Measurements from ENCODE around the gene GMCL1.
"Not testable (repeated sequence)": the region's sequence is repeated elsewhere in the genome, so short reads cannot be mapped to it uniquely, and the experiment has no call there.

GMCL1 gene, protein sequence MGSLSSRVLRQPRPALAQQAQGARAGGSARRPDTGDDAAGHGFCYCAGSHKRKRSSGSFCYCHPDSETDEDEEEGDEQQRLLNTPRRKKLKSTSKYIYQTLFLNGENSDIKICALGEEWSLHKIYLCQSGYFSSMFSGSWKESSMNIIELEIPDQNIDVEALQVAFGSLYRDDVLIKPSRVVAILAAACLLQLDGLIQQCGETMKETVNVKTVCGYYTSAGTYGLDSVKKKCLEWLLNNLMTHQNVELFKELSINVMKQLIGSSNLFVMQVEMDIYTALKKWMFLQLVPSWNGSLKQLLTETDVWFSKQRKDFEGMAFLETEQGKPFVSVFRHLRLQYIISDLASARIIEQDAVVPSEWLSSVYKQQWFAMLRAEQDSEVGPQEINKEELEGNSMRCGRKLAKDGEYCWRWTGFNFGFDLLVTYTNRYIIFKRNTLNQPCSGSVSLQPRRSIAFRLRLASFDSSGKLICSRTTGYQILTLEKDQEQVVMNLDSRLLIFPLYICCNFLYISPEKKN

DNA sequence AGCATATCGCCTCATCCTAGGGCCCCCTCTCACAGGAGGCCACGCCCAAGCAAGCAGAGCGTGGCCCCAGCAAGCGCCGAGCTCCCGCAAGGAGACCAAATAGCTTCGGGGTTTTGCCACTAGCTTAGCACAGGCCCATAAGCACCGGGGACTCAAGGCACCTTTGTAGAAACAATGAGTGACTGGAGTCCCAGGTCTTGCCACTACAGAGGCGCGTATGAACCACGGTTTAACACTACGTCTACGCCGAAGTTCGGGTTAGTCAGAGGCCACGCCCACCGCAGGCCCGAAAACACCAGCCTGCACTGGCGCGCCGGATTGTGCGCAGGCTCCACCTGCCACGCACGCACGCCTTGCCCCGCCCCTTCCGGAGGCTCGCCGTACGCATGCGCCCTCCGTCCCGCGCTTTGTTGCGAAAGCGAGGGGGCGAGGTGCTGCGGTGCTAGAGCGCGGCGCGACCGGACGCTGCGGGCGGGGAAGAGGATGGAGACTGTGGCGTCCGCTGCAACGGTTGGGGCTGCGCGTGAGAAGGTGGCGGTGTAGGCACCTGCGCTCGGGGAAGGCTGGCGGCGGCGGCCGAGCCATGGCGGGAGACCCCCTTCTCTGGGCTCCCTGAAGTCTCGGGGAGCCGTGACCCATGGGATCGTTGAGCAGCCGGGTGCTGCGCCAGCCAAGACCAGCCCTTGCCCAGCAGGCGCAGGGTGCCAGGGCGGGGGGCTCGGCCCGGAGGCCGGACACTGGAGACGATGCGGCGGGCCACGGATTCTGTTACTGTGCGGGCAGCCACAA, at the start of gene GMCL1:
Gene GMCL1 (plus strand): TSS at position 405 of the 789 bp plus-strand sequence. CDS start 233 bp downstream, at position 638.
- peak; percentile 95 for DNase-seq

DNA sequence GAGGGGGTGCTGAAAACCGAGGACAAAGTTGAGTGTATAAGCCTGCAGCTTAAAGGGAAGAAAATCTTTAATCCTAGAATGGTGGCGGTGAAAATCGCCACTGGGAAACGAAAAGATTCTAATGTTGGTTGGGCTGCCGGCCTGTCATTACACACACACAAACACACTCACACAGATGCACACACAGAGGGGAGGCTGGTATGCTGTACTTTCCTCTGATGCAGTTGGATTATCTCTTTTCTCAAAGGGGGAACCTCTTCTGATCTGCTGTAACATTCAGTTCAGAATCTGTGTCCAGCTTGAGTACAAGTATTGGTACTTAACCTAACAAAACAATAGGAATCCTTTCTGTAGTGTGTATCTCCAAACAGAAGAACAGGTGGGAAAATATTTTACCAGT, 48.5 kb upstream of the GMCL1 start:
- no peak for DNase-seq

DNA sequence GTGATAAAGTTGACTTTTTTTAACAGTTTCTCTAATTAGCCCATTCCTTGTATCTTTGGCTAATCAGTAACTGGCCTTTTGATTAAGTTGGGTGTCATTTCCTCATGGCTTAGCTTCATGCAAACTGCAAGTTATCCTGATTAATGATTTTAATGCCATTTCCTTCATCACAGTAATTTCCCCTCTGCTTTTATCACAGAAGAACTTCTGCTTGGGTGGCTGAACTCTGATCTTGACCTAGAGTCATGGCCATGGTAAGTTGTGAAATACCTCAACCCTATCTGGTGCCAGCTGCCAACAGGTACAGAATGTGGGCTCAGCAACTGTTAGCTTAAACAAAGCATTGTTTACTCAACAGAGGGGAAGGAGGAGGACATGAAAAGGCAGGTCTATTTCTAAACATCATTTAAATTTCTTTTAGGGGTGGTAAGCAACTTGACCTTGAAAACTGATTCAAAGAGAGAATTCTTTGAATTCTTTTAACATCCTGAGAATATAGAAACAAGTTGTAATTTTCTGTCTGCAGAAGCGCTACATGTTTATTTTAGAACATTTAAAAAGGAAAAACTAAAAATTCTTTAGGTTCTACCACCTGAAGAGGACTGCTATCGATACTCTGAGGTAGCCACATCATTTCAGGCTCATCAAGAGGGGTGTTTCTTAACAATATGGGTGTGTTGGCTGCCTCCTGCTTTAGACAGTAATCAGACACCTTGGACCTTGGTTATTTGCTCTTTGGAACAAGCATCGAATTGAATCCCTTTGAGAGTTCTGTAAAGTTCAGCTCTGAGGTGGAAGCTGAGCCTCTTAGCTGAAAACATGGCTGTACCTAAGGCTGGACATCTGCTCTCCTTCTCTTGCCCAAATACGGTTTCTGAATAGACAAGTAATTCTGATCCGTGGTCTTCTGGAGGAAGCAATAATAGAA, 47.9 kb upstream of the GMCL1 start:
- peak; percentile 44 for DNase-seq

DNA sequence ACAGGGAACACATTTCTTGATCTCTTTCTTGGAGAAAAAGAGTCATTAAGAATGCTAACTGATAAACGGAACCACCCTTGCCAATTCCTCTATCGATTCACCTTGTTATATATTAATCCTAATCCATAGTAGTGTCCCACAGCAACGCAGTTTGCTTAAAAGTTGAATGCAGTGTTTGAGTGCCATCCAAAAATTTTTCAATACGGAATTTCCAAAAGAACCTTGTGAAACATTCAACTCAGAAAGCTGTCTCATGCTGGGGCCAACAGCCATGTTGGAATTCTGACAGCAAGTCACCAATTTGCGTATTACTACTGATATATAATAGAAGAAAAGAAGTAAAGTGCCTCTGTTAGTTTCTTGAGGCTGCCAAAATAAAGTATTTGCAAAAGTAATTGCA, 45.2 kb upstream of the GMCL1 start:
- DNase-seq: no peak

DNA sequence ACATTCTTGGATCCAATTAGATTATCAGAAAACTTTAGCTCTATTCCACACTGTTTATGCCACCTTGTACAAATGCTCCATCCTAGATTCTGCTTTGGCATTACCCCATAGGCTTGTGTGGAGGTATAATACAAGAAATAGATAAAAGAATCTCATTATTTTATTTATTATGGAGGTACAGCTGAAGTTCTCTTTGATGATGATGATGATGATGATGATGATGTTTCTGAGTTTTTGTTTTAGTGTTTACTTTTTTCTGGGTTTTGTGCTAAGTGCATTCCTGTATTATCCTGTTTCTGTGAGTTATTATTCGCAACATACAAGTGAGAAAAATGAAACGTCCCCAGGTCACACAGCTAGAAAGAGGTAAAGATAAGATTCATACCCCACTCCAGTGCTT, 44.1 kb upstream of the GMCL1 start:
- no peak for DNase-seq

DNA sequence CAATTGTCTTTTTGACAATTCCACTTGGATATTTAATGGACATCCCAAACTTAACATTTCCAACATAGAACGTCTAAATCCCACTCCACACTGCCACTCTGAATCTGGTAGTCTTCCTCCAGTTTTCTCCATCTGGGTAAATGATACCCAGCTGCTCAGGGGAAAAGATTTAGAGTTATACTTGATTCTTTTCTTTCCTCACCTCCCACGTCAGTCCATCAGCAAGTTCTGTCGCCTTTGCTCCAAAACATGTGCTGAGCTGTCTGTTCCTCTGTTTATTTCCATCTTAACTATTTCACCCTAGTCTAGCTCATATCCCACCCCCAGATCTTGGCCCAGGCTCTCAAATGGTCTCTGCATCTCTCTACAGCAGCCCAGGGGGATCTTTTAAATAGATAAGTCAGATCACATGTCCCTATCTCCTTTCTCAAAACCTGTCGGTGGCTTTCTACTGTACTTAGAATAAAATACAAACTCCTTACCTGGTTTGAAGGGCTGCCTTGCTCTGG, 43.4 kb upstream of the GMCL1 start:
- DNase-seq: no peak

DNA sequence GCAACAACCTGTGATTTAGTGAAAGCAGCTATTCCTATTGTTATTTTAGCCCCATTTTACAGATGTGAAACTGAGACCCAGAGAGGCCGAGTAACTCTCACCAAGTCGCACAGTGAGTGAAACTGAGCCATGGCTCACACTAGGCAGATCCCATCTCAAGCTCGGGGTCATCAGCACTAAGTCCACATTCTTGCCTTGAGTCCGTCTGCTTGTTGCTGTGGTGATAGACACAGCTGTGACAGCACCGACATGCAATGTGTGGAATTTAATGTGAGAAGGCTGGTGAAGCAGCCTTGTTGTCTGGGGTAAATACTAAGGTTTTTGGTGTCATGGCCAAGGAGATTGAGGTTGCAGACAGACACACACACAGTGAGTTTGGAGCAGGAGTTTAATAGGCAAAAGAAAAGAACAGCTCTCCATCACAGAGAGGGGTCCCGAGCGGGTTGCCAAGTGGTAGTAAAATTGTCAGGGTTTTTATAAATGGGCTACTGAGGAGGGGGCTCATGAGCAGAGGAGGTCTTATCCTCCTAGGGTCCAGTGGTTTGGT, 40.2 kb upstream of the GMCL1 start:
- DNase-seq: no peak

DNA sequence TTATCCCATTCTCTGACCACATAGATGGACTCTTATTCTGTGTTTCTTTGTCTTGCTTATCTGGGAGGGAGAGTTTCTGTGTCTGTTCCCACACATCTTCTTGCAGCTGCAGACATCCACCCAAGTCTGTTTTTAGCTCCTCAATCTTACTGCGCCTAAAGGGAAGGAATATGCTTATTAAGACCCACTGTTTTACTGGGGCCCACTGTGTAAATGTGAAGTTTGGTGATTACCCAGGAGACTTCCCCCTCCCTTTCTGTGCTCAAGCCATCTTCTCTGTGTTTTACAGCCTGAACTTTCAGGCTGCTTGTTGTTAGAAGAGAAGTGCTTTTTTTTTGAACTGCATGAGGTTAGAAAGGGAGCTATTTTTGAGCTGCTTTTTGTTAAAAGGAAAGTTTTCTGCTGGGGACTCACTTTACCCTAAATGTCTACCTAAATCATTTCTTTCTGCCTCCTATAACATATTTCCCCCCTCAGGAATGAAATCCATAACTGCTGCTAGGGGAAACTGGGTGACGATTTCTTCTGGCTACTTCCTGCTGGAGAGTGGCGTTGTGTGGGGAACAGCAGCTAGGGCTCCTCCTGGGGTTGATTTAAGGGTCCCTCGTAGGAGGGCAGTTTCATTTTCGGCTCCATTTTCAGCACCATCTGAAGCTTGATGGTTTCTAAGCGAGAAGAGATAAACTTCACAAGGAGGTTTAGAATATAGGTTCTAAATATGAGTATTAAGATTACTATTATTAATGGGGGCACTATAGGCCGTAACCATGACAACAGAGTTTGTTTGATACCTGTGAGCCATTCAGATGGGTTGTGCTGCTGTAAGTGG, 39.5 kb upstream of the GMCL1 start:
- no peak for DNase-seq

DNA sequence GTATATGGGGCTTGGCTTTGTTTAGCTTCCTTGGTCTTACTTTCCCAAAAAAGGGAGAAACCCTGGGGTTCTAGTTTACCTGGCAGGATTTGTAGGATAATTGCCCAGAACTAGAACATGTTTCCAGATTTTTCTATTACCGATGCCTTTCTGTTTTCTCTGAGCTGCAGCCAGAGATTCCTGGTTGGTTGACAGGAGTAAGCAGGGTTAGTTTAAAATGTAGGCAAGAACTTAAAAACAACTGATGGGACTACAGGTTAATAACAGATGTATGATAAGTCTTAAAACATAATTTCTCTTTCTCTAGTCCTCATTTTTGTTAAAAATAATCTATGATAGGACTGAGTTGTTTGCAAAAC, 38.9 kb upstream of the GMCL1 start:
- DNase-seq: no peak

DNA sequence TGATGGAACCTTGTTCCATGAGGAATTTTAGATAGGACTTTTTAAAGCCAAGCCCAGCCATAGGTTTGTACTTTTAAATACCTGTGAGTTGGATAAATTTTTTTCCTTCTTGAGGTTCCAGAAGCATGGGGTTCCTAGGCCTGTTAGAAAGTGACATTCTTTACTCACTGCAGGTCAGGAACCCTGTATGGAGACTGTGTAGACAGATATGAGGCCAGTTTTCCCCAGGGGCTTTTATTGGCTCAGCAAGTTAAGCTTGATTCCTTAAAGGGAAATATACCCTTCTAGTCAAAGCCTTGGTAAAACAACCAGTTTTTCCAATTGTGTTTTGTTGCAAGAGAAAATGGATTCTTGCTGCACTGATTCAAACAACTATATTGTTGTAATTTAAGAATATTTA, 38.4 kb upstream of the GMCL1 start:
- DNase-seq: no peak

DNA sequence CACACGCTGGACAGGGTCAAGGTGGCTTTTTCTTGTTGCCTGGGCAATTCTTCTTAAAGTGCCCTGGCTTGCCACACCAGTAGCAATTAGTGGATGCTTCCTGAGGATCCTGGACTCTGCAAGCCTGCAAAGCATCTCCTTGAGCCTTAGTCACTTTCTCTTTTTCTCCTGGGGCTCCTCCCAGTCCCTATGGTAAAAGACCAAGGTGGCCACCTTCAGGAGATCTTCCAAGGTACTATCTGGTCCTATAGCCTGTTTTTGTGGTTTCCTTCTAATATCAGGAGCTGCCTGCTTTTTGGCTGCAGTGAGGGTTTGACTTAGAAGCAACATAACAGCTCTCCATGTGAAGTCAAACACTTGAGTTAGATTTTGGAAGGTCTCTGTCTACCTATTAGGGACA, 33.3 kb upstream of the GMCL1 start:
- DNase-seq: no peak

DNA sequence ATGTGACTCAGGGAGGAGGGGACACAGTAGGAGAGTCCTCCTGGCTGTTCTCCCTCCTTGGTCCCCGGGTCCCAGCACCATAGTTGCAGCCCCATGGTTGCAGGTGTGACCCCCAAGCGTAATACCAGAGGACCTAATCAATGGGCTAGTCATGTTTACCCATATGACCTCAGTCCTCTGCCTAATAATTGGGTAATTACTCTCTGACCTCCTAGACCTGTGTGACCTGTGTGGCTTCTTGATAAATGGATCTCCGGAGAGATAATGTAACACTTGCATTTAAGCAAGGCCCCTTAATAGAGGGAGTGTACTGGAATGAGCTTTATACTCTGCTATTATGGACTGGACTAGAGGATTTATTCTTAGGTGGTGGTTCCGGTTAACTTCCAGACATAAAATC, 32.2 kb upstream of the GMCL1 start:
- DNase-seq: no peak

DNA sequence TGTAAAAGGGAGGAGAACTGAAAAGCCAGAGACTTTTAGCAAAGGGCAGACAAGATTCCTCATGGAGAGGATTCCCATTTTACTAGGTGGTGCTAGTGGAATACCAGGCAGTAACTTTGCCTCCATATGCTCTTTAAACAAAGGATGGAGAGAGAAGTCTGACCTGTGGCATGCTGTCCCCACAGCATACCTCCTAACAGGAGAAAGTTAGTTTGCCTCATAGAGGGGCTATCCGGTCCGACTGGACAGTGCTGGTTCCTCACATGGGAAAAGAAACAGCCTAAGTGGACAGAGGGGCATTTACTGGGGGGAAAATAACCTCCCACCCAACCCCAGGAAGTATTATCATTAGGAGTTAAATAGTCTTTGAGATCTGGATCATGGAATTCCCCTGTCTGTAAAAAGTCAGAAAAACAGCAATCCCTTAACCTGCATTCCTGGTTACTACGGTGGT, 31.6 kb upstream of the GMCL1 start:
- DNase-seq: no peak

DNA sequence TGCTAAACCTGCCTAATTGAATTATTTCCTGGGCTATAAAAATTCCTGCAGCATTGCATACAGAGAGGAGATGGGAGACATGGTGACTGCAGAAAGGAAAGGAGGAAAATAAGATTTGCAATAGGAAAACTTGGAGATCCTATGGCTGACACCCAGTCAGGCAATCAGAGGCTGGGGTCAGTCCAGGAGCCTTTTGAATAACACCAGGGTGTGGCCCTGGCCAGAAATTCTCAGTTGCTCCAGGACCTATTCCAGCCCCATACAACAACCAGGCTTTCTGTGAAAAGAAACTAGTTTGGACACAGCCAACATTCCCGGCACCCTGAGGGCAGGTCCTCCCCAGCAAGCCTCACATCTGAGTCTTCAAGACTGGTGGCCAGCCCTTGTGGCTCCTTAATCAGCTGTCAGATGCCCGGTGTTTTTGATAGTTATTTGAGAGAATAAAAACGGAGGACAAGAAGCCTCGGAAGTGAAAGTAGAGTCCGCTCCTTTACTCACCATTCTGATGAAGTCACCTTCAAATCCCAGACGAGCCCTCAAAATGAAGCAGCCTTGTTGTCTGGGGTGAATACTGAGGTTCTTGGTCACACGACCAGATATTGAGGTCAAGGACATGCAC, 31.1 kb upstream of the GMCL1 start:
- no peak for DNase-seq

DNA sequence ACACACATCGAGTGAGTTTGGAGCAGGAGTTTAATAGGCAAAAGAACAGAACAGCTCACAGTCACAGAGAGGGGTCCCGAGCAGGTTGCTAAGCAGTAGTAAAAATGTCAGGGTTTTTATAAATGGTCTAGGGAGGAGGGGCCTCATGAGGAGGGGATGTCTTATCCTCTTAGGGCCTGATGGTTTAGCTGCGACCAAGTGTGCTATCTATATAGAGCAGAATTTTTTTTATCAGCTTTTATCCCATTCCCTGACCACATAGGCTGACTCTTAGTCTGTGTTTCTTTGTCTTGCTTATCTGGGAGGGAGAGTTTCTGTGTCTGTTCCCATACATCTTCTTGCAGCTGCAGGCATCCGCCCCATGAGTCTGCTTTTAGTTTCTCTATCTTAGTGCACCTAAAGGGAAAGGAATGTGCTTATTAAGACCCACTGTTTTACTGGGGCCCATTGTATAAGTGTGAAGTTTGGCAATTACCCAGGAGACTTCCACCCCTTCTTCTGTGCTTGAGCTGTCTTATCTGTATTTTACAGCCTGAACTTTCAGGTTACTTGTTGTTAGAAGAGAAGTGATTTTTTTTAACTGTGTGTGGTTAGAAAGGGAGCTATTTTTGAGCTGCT, 30.4 kb upstream of the GMCL1 start:
- DNase-seq: no peak

DNA sequence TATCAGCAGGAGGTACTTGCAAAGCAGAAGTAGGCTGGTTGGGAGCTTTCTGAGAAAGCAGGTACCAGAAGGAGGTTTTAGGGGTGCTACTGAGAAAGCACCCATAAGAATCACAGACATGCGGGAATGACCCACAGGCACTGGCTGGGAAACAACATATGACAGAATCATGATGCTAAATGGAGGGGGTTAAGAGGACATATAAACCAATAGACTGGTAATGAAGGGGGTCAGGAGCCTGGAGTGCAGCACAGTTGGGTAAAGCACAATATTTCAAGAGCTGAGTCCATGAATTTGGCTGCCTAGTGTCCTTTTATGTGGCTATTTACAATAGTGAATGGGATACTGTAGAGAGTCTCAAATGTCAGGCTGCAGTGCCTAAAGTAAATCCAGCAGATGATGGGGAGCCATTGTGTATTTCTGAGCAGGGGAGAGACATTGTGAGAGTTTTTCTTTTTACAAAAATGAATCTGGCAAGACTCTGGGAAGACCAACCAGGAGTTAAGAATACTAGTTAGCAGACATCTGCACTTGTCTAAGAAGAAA, 27.6 kb upstream of the GMCL1 start:
- DNase-seq: no peak

DNA sequence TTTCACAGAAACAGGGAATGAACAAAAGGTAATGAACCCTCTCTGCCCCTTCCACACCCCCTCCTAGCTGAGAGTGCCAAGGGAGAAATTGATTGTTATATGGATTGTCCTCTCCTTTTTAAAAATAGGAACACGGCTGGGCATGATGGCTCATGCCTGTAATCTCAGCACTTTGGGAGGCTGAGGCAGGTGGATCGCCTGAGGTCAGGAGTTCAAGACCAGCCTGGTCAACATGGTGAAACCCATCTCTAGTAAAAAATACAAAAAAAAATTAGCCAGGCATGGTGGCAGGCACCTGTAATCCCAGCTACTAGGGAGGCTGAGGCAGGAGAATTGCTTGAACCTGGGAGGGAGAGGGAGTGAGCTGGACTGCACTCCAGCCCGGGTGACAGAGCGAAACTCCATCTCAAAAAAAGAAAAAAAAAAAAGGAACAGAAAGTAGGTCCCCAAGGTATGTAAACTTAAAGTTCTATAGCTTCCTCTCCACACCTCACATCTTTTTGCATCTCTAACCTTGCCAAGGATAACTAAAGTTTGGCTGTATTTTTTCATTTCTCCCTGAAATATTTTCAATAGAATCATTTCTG, 26.6 kb upstream of the GMCL1 start:
- not testable (repeated sequence) for DNase-seq

DNA sequence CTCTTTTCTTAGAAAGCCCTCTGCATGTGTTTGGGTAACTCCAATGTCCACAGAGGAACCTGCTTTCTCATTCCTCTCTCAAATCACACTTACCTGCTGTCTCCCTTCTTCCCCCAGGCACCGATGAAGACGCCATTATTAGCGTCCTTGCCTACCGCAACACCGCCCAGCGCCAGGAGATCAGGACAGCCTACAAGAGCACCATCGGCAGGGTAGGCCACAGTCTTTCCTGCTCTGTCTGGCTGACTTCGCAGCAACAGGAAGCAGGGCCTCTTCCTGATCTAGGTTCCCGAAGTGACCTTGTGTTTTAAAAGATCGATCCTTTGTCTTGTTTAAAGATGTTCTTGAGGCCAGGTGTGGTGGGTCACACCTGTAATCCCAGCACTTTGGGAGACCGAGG, 25.0 kb upstream of the GMCL1 start:
- no peak for DNase-seq

DNA sequence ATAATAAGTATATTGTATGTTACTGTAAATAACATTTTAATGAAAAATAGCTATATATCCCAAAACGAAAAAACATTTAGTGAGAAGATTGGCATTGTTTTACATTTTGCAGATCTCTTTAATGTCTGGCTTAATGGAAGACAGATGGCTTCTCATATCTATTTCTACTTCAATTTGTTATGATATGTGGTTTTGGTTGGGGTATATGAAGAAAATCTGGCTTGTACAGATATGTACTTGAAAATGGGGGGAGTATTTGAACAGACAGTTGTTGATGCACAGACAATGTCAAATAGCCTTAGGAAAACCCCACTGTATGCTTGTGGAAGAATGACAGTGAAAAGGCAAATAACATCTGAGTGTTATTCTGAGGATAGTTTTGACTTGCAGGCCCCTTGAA, 23.6 kb upstream of the GMCL1 start:
- DNase-seq: no peak

Measured in NCI-H774 (cell line).